NCI-H1694 (cell line): ENCODE results near the gene ITGA4.
A peak's percentile ranks its signal among the peaks of the same experiment; 100 is the strongest.

ENCODE experiments used
- DNase-seq: peaks from one replicate; lab custom pipeline; 2025; lab: John Stamatoyannopoulos, UW

The ITGA4 gene

GRCh38 chr2:181515719-181516118 is 58.5 kb downstream of the ITGA4 start:
- DNase-seq = no peak

- DNase-seq = no peak
These were observed 59.8 kb downstream of the ITGA4 start for GRCh38 chr2:181516992-181517391.

DNA sequence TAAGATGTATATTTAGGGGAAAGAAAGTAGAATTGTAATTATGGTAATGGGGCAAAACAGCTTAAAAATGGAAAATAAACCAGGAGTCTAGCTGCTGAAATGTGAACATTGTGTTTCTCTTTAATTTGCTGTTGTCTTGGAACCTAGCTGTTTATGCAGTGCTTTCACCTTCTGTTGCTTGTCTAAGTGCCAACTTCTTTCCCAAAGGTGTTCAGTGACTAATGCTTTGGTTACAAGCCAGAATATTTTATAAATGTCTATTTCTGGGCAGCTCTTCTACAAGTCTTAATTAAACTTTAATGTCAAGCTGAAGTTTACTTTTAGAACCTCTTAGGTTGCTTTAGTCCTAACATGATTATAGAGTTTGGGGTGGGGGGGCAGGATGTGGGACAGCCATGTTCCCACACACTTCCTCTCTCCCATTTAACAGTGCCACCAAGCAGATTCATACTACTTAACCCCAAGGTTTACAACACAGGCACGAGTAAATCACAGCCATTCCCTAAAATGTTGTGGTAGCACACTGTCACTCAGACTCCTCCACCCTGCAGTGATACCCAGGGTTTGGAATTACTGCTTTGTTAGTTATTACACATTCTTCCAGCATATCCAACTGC is 60.6 kb downstream of the ITGA4 start:
- DNase-seq = peak; percentile 59

DNA sequence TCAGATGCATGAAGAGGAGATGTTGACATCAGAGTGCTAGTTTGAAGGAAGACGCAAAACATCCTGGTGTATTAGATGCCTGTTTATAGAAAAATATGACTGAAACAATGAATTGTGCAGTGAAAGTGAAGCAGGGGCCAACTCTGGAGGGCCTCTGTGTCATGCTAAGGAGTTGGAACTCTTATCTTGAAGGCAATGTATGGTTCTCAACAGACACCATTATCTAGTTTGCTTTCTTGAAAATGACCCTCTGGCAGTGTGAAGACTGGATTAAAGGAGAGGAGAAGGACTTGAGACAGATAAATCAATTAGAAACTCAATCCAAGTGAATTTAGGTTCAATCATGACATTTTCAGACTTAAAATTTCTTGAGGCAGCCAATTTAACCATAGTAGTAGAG is 63.1 kb downstream of the ITGA4 start:
- no peak for DNase-seq

DNA sequence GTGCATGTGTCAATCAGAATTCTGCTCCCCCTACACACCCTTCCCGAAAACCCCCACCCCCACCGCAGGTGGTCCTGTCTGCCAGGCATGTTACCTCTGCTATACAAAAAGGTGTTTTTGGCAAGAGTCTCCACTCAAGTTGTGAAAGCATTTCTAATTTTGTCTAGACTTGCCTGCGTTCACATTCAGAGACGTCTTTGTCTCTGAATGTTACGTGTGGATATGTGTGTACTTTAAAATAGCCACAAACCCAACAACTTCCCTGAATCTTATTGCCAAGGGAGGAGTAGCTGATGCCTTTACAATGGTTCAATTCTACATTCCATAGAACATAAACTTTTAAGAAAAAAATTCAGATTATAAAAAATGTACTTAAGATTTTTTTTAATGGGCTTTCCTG is 66.6 kb downstream of the ITGA4 start:
- no peak for DNase-seq

DNA sequence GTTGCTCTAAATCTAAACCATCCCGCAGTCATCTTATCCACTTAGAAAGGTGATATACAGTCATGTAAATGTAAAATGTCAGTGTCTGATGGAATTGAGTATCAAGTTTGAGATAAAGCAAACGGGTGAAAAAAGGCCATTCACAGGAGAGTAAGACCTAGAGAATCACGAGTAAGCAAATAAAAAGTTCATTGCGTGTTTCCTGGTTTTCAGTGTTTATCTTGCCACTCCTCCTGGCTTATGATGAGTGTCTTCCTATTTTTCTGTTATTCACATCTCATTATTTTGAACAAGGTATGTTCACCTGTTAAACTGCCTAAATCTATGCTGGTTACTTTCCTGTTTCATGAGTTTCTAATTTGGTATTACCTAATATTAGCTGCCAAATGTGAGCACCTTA is 68.8 kb downstream of the ITGA4 start:
- DNase-seq = no peak

- no peak for DNase-seq
These were observed 69.9 kb downstream of the ITGA4 start for GRCh38 chr2:181527058-181527457.

- DNase-seq = no peak
These were observed 71.3 kb downstream of the ITGA4 start for GRCh38 chr2:181528441-181528840.

GRCh38 chr2:181536730-181537129 is 79.5 kb downstream of the ITGA4 start:
- no peak for DNase-seq

GRCh38 chr2:181540421-181540820 is 83.2 kb downstream of the ITGA4 start:
- no peak for DNase-seq

GRCh38 chr2:181542170-181542569 is 85.0 kb downstream of the ITGA4 start:
- DNase-seq = no peak

DNA sequence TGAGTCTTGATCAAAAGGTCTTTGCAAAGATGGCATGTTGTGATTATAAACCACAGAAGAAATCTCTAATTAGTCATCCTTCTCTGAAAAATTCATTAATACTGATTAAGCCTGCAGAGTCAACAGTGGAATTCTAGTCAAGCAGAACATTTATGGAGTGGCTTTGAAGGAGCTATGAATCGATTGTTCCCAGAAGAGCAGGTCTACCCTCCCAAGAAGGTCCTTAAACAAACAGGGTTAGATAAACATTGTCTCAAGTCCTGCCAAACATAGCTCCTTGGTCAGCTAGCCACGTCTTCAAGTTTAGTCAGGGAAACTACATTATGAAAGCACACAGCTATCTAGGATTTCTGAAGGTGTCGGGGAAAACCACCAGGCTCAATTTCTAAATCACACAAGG is 88.9 kb downstream of the ITGA4 start:
- DNase-seq = no peak

GRCh38 chr2:181552808-181553207 is 95.6 kb downstream of the ITGA4 start:
- no peak for DNase-seq

DNA sequence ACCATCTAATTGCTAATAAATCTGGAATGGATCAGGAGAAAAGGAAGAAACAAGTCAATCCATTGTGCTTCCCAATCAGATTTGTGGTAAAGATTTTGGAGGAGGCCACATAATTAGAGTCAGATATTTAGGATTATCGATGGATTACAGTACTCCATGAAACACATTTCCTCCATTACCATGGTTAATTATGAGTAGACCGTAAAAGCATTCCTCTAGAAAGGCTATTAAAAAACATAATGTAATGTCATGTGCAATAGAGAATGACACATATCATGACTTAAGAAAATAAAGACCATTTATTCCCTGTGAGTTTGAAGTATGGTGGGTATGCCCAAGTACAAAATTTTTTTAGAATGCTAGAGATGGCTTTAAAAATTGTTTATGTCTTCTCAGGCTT is 96.1 kb downstream of the ITGA4 start:
- DNase-seq = no peak

DNA sequence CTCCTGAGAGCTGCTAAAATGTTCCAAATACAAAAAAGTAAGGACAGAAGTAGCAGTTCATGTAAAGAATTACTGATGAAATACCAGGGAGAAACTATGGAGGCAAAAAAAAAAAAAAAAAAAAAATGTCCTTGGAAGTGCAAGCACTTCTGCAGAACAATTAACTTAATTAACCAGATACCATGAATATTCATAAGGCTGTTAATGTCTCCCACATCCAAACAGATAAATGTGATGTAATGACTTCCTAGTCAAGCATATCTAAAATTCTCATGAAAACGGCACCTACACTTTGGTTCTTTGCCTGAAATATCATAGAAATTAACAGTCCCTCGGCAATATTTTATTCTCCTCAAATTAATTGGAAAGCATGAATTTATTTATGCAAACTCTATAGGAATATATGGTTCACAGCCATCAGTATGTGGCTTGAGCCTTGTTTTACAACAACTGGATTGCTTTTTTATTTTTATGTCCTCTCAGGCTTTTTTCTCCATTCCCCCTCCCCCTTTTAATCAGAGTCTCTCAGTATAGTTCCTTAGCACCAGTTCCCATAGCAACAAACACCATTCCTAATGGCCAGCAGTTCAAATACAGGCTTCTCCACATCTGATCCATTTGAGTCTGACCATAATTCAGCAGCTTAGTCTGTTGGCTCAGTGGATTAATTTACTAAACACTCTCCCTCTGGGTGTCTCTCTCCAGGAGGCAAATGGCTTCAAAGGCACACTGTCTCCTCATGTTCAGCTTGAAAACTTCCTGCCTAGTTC is 97.1 kb downstream of the ITGA4 start:
- DNase-seq = no peak

- no peak for DNase-seq
These were observed 101.2 kb downstream of the ITGA4 start for GRCh38 chr2:181558371-181558770.

DNA sequence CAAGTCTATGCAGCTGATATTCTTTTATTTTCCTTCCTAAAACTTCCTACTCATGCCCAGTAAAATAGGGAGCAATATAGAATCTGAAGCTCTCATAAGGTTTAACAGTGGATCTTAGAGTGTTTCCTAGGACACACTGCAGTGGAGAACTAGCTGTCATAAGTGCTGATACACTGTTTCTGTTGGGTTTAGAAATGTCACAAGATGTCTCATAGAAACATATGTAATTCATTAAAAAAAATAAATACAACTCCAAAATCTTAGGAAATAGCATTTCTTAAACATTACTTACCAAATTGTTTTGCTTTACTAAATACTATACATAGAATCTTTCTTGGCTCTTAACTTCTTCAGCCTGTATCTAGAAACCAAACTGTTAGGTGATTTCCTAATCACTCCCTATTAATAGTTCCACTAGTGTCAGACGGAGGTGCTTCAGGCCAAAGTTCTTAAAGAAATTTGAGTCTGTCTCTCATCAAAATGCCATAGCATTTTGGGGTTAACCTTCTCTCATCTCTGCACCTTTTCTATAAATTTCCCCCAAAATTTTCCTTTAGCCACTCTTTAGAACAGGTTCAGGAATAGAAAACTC is 106.0 kb downstream of the ITGA4 start:
- DNase-seq = no peak

GRCh38 chr2:181566334-181567032 is 109.3 kb downstream of the ITGA4 start:
- DNase-seq = peak; percentile 80

GRCh38 chr2:181570059-181570458 is 112.9 kb downstream of the ITGA4 start:
- DNase-seq = no peak

DNA sequence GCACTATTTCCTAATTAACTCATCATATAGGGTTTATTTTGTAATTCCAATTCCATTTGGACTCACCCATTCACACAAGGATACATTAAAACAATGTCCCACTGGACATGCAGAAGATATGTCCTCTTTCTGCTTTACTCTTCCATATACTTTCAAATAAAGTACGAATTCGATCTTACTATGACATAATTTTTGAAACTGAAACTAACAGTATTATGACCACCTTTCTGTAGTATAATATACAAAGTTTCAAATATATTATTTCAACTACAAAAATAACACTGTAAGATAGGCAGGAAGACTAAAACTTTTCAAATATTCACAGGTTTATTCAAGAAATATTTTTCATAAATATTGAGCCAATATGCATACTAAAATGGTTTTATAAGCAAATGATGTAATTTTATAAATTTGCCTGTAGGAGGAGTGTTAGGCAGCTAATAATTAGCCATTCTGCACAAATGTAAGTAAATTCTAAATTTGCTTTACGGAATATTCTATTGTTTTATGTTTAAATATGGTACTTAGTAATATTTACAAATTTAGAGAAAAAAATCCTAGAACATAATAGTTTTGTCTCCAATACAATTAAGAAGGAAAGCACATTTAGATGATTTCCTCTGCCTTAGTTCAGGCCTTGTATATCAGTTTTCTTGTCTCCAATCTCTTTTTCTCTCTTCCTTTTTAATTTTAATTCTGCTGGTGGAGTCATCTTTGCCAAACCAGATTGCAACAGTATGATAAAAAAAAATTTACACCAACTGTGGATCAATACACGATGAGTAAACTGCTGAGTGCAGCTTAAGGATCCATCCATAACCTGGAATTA is 113.9 kb downstream of the ITGA4 start:
- peak; percentile 5 for DNase-seq

GRCh38 chr2:181573140-181573736 is 116.1 kb downstream of the ITGA4 start:
- DNase-seq = peak; percentile 65

- DNase-seq = no peak
These were observed 117.1 kb downstream of the ITGA4 start for GRCh38 chr2:181574321-181574720.
